ENCODE results near the gene ARG2.
"Not testable (repeated sequence)": the region's sequence is repeated elsewhere in the genome, so short reads cannot be mapped to it uniquely, and the experiment has no call there.

Gene ARG2

DNA sequence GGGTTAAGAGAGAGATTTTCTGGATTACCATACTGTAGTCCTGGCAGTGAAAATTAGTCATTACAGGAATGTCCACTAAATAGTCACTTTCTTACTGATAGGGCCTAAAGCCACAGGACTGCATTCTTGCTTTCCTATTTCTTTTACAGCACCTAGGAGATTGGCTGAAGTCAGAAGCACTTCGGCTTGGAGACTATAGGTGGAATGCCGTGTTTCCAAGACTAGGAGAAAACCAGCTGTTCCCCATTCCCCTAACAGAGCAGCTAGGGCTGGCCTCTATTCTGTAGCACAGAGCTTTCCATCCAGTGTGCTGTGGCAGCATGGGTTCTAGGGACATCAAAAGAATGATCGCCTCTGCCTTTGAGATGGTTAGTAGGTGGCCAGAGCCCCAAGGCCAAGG lies 34.7 kb upstream of the ARG2 start:
- Histone ChIP-seq H3K4me1 (ENCODE audit: low read length) (no peaks in the 10 kb centered on the region), H3F3A (ENCODE audit: insufficient read depth, low read length) (no peaks in the 10 kb centered on the region), H3K27me3 (replicated peaks; ENCODE audit: insufficient read depth, low read length) (no peaks in the 10 kb centered on the region), H3K79me2 (ENCODE audit: low read length) (no peaks in the 10 kb centered on the region), H3K36me3 (replicated peaks; ENCODE audit: insufficient read depth, low read length) (no peaks in the 10 kb centered on the region), H3K9me3 (replicated peaks; ENCODE audit: insufficient read depth, low read length) (no peaks in the 10 kb centered on the region), H2AFZ (ENCODE audit: low read length) (no peak overlapping the region), H3K4me3 (ENCODE audit: low read length) (no peak overlapping the region), H3K27ac (ENCODE audit: low read length) (no peak overlapping the region), H3K4me2 (ENCODE audit: low read depth, low read length) (no peak overlapping the region), H3K9ac (ENCODE audit: low read length) (no peak overlapping the region), H4K20me1 (ENCODE audit: insufficient read depth, low read length) (no peaks in the 10 kb centered on the region), H3K9me2 (replicated peaks; ENCODE audit: insufficient read depth, low read length) (no peaks in the 10 kb centered on the region)
- TF ChIP-seq EZH2 (optimal IDR thresholded peaks at IDR 0.05; ENCODE audit: low read depth, low read length) (no peak), EZH2phosphoT487 (IDR thresholded peaks at IDR 0.05; ENCODE audit: low read length) (no peak)
- TF ChIP-seq, protein P1, sequence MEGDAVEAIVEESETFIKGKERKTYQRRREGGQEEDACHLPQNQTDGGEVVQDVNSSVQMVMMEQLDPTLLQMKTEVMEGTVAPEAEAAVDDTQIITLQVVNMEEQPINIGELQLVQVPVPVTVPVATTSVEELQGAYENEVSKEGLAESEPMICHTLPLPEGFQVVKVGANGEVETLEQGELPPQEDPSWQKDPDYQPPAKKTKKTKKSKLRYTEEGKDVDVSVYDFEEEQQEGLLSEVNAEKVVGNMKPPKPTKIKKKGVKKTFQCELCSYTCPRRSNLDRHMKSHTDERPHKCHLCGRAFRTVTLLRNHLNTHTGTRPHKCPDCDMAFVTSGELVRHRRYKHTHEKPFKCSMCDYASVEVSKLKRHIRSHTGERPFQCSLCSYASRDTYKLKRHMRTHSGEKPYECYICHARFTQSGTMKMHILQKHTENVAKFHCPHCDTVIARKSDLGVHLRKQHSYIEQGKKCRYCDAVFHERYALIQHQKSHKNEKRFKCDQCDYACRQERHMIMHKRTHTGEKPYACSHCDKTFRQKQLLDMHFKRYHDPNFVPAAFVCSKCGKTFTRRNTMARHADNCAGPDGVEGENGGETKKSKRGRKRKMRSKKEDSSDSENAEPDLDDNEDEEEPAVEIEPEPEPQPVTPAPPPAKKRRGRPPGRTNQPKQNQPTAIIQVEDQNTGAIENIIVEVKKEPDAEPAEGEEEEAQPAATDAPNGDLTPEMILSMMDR (IDR thresholded peaks at IDR 0.05; ENCODE audit: low read length) = no peak
- no peak for DNase-seq

DNA sequence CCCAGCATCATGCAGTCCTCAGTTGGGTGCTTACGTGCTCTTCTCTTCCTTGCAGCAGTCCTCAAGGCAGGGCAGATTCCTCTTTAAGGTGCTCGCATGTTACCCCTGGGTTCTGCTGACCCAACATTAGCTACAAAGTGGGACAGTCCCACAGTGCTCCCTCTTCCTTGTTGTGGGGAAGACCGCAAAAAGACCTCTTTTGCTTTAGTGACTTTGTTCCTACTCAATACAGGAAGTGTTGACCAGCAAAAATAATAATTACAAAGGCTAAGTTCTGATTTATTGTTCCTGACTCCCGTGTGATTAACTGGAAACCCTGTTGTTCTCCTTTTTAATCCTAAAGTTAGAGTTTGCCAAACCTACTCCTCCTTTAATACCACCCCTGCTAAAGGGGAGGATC lies 33.4 kb upstream of the ARG2 start:
- Histone ChIP-seq H3F3A (ENCODE audit: insufficient read depth, low read length) (no peaks in the 10 kb centered on the region), H3K9ac (ENCODE audit: low read length) (no peak overlapping the region), H3K4me2 (ENCODE audit: low read depth, low read length) (no peak overlapping the region), H3K27me3 (replicated peaks; ENCODE audit: insufficient read depth, low read length) (no peaks in the 10 kb centered on the region), H3K36me3 (replicated peaks; ENCODE audit: insufficient read depth, low read length) (no peaks in the 10 kb centered on the region), H3K4me3 (ENCODE audit: low read length) (no peak overlapping the region), H4K20me1 (ENCODE audit: insufficient read depth, low read length) (no peaks in the 10 kb centered on the region), H3K9me3 (replicated peaks; ENCODE audit: insufficient read depth, low read length) (no peaks in the 10 kb centered on the region), H3K9me2 (replicated peaks; ENCODE audit: insufficient read depth, low read length) (no peaks in the 10 kb centered on the region), H3K79me2 (ENCODE audit: low read length) (no peaks in the 10 kb centered on the region), H3K27ac (ENCODE audit: low read length) (no peak overlapping the region), H2AFZ (ENCODE audit: low read length) (no peak overlapping the region), H3K4me1 (ENCODE audit: low read length) (no peaks in the 10 kb centered on the region)
- DNase-seq = no peak
- no peak for TF ChIP-seq EZH2phosphoT487 (IDR thresholded peaks at IDR 0.05; ENCODE audit: low read length)
- TF ChIP-seq, protein P1 (IDR thresholded peaks at IDR 0.05; ENCODE audit: low read length) = no peak
- TF ChIP-seq EZH2 (optimal IDR thresholded peaks at IDR 0.05; ENCODE audit: low read depth, low read length) = no peak

DNA sequence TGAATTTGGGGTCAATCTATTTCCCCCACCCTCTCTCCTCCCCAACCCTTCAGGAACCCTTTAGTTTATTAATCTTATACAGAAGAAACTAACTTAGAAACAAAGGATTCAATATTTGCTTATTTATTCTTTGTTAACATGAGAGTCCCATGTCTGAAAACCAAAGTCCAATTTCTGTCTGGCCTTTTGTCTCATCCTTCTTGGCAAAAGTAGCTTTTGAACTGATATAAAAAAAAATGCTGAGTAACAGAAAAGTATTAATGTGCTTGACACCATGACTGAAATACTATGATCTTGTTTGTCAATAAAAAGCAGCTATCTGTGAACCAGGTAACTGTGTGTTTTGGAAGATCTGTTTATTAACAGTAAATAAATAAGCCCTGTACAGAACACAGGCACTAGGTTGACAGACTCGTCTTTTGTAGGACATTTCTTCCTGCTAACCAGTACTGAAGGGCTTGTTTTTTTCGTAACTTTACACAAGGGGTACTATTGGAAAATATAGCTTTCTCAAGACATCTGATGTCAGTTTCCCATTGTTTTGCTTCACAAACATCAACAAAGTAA lies 30.4 kb upstream of the ARG2 start:
- Histone ChIP-seq H3K9me2 (replicated peaks; ENCODE audit: insufficient read depth, low read length) (no peaks in the 10 kb centered on the region), H3F3A (ENCODE audit: insufficient read depth, low read length) (no peaks in the 10 kb centered on the region), H2AFZ (ENCODE audit: low read length) (no peak overlapping the region), H3K27me3 (replicated peaks; ENCODE audit: insufficient read depth, low read length) (no peaks in the 10 kb centered on the region), H3K9me3 (replicated peaks; ENCODE audit: insufficient read depth, low read length) (no peaks in the 10 kb centered on the region), H3K9ac (ENCODE audit: low read length) (no peak overlapping the region), H3K4me1 (ENCODE audit: low read length) (no peaks in the 10 kb centered on the region), H3K36me3 (replicated peaks; ENCODE audit: insufficient read depth, low read length) (no peaks in the 10 kb centered on the region), H3K27ac (ENCODE audit: low read length) (no peak overlapping the region), H3K79me2 (ENCODE audit: low read length) (no peaks in the 10 kb centered on the region), H3K4me3 (ENCODE audit: low read length) (no peak overlapping the region), H4K20me1 (ENCODE audit: insufficient read depth, low read length) (no peaks in the 10 kb centered on the region), H3K4me2 (ENCODE audit: low read depth, low read length) (no peak overlapping the region)
- no peak for DNase-seq
- TF ChIP-seq EZH2 (optimal IDR thresholded peaks at IDR 0.05; ENCODE audit: low read depth, low read length) (no peak), EZH2phosphoT487 (IDR thresholded peaks at IDR 0.05; ENCODE audit: low read length) (no peak)
- TF ChIP-seq, protein P1 (IDR thresholded peaks at IDR 0.05; ENCODE audit: low read length) = no peak

DNA sequence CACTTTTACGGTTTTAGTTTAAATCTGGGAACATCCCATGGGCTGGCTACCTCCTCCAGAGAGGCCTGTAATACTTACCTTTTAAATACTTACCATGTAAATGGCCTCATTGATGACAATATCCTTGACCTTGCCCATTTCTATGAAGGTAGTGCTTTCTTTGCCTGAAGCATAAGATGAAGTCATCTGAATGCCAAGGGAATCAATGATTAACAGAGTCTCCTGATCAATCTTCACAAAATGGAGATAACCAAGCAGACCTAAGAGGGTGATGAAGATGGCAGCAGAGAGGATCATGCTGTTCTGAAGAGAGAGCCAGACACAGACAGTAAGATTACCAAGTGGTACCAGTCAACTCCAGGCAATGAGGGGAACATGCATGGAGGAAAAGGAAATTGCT lies 26.1 kb upstream of the ARG2 start:
- not testable (repeated sequence) for H3K9me3 ChIP-seq (replicated peaks; ENCODE audit: insufficient read depth, low read length); H3K4me3 ChIP-seq (ENCODE audit: low read length); DNase-seq; H3K27me3 ChIP-seq (replicated peaks; ENCODE audit: insufficient read depth, low read length); H2AFZ ChIP-seq (ENCODE audit: low read length); H4K20me1 ChIP-seq (ENCODE audit: insufficient read depth, low read length); H3K4me1 ChIP-seq (ENCODE audit: low read length); H3K9me2 ChIP-seq (replicated peaks; ENCODE audit: insufficient read depth, low read length); H3K36me3 ChIP-seq (replicated peaks; ENCODE audit: insufficient read depth, low read length); H3K79me2 ChIP-seq (ENCODE audit: low read length); H3K27ac ChIP-seq (ENCODE audit: low read length); H3K4me2 ChIP-seq (ENCODE audit: low read depth, low read length); H3F3A ChIP-seq (ENCODE audit: insufficient read depth, low read length); H3K9ac ChIP-seq (ENCODE audit: low read length)
